ENCODE results near the gene IL17B.

The IL17B gene

GRCh38 chr5:149358868-149359495 lies 20.1 kb downstream of the IL17B start:
- no peak for DNase-seq (ENCODE audit: low read depth in 2 of 2)

- no peak for DNase-seq (ENCODE audit: low read depth in 2 of 2)
Observed at GRCh38 chr5:149358294-149358651, 20.8 kb downstream of the IL17B start.

GRCh38 chr5:149357370-149358293 lies 21.5 kb downstream of the IL17B start, which contains the start of gene PCYOX1L:
TSS of gene PCYOX1L (plus strand) at chr5:149358046. CDS start at chr5:149358069, 23 bp downstream.
- DNase-seq (ENCODE audit: low read depth in 2 of 2), result peak; percentile 86 to 96

GRCh38 chr5:149356391-149356790 lies 22.7 kb downstream of the IL17B start:
- no peak for DNase-seq (ENCODE audit: low read depth in 2 of 2)

- peak in 1 of 2 donors; percentile 11 for DNase-seq (ENCODE audit: low read depth in 2 of 2)
Observed at GRCh38 chr5:149355688-149356087, 23.4 kb downstream of the IL17B start.

- DNase-seq (ENCODE audit: low read depth in 2 of 2), result no peak
Observed at GRCh38 chr5:149353911-149354310, 25.2 kb downstream of the IL17B start.

- DNase-seq (ENCODE audit: low read depth in 2 of 2), result no peak
Observed at GRCh38 chr5:149352169-149352568, 26.9 kb downstream of the IL17B start.

GRCh38 chr5:149349382-149349781 lies 29.7 kb downstream of the IL17B start:
- DNase-seq (ENCODE audit: low read depth in 2 of 2), result no peak

GRCh38 chr5:149348518-149348917 lies 30.6 kb downstream of the IL17B start:
- no peak for DNase-seq (ENCODE audit: low read depth in 2 of 2)

- no peak for DNase-seq (ENCODE audit: low read depth in 2 of 2)
Observed at GRCh38 chr5:149345892-149346222, 33.2 kb downstream of the IL17B start.

GRCh38 chr5:149345147-149345891 lies 33.8 kb downstream of the IL17B start, which contains the start of gene GRPEL2:
TSS of gene GRPEL2 (plus strand) at chr5:149345499. CDS start at chr5:149345540, 41 bp downstream.
- peak; percentile 91 to 94 for DNase-seq (ENCODE audit: low read depth in 2 of 2)

- DNase-seq (ENCODE audit: low read depth in 2 of 2), result no peak
Observed at GRCh38 chr5:149344151-149344550, 34.9 kb downstream of the IL17B start.

- DNase-seq (ENCODE audit: low read depth in 2 of 2), result no peak
Observed at GRCh38 chr5:149341876-149342275, 37.2 kb downstream of the IL17B start.

- DNase-seq (ENCODE audit: low read depth in 2 of 2), result no peak
Observed at GRCh38 chr5:149340920-149341319, 38.2 kb downstream of the IL17B start.

- DNase-seq (ENCODE audit: low read depth in 2 of 2), result no peak
Observed at GRCh38 chr5:149338364-149338763, 40.7 kb downstream of the IL17B start.

- DNase-seq (ENCODE audit: low read depth in 2 of 2), result no peak
Observed at GRCh38 chr5:149337736-149338135, 41.4 kb downstream of the IL17B start.

- DNase-seq (ENCODE audit: low read depth in 2 of 2), result no peak
Observed at GRCh38 chr5:149333711-149334443, 45.2 kb downstream of the IL17B start.

- no peak for DNase-seq (ENCODE audit: low read depth in 2 of 2)
Observed at GRCh38 chr5:149328177-149328576, 50.9 kb downstream of the IL17B start.

- no peak for DNase-seq (ENCODE audit: low read depth in 2 of 2)
Observed at GRCh38 chr5:149326611-149327010, 52.5 kb downstream of the IL17B start.

GRCh38 chr5:149325894-149326293 lies 53.2 kb downstream of the IL17B start:
- DNase-seq (ENCODE audit: low read depth in 2 of 2), result no peak

- DNase-seq (ENCODE audit: low read depth in 2 of 2), result no peak
Observed at GRCh38 chr5:149325166-149325735, 53.8 kb downstream of the IL17B start.

Measured in stimulated activated CD8-positive, alpha-beta memory T cell treated with anti-CD3 and anti-CD28 coated beads, Interleukin-15, amount 100 ng/mL, for 48 hours (primary cell).